ENCODE measurements around the gene OR5M8. TPM values are rescaled to one million over a fixed set of nuclear protein-coding genes. Genes with fewer than 3 reads are reported as not detected.

OR5M8 gene
- total RNA-seq, 4 donors from 2014 or later, result not detected

- no peak for TF ChIP-seq CTCF (IDR thresholded peaks at IDR 0.05; ENCODE audit: low read depth)
These were observed 3.9 kb upstream of the OR5M8 start for GRCh38 chr11:56495117-56495516.

- TF ChIP-seq CTCF (IDR thresholded peaks at IDR 0.05; ENCODE audit: low read depth), result no peak
These were observed 4.4 kb downstream of the OR5M8 start for GRCh38 chr11:56486801-56487200.

GRCh38 chr11:56474729-56475235 is 16.4 kb downstream of the OR5M8 start:
- no peak for TF ChIP-seq CTCF (IDR thresholded peaks at IDR 0.05; ENCODE audit: low read depth)

GRCh38 chr11:56473252-56473651 is 17.9 kb downstream of the OR5M8 start, which contains the start of gene OR5M3:
OR5M3 (minus strand) TSS chr11:56473352; CDS start chr11:56470497, 2,855 bp downstream.
- no peak for TF ChIP-seq CTCF (IDR thresholded peaks at IDR 0.05; ENCODE audit: low read depth)

- no peak for TF ChIP-seq CTCF (IDR thresholded peaks at IDR 0.05; ENCODE audit: low read depth)
These were observed 34.1 kb downstream of the OR5M8 start for GRCh38 chr11:56457076-56457475.

- TF ChIP-seq CTCF (IDR thresholded peaks at IDR 0.05; ENCODE audit: low read depth), result no peak
These were observed 37.6 kb downstream of the OR5M8 start for GRCh38 chr11:56453521-56453920.

Other genes starting within 250 kb of the OR5M8 start
- not detected for gene OR5T3, start 239.1 kb downstream of the OR5M8 start, total RNA-seq
- gene OR5T1, start 217.2 kb downstream of the OR5M8 start, total RNA-seq, result not detected
- not detected for gene OR8H1, start 199.1 kb downstream of the OR5M8 start, total RNA-seq
- gene OR8K3, start 176.2 kb downstream of the OR5M8 start, total RNA-seq, result not detected
- gene OR8K1, start 145.3 kb downstream of the OR5M8 start, total RNA-seq, result not detected
- not detected for gene OR8J1, start 137.1 kb downstream of the OR5M8 start, total RNA-seq
- gene OR8U1, start 115.7 kb downstream of the OR5M8 start, total RNA-seq, result not detected
- gene OR5AL1, start 78.7 kb downstream of the OR5M8 start, total RNA-seq, result not detected
- gene OR5M3, start 18.0 kb downstream of the OR5M8 start, total RNA-seq, result not detected
- gene OR5M11, start 51.9 kb upstream of the OR5M8 start, total RNA-seq, result not detected
- gene OR5M10, start 86.4 kb upstream of the OR5M8 start, total RNA-seq, result not detected
- not detected for gene OR5M1, start 123.5 kb upstream of the OR5M8 start, total RNA-seq
- gene OR5AP2, start 151.1 kb upstream of the OR5M8 start, total RNA-seq, result not detected
- not detected for gene OR5AR1, start 172.3 kb upstream of the OR5M8 start, total RNA-seq
- not detected for gene OR9G1, start 207.7 kb upstream of the OR5M8 start, total RNA-seq